Suppressor macrophage treated with lipopolysaccharide for 1 hour (primary cell): ENCODE measurements around the gene CAMK2A.

Experiments used
- DNase-seq, 3 donors: peaks; one replicate each; pipeline ENCODE4 v3.0.0-alpha.2; 2020 to 2022

CAMK2A gene

DNA sequence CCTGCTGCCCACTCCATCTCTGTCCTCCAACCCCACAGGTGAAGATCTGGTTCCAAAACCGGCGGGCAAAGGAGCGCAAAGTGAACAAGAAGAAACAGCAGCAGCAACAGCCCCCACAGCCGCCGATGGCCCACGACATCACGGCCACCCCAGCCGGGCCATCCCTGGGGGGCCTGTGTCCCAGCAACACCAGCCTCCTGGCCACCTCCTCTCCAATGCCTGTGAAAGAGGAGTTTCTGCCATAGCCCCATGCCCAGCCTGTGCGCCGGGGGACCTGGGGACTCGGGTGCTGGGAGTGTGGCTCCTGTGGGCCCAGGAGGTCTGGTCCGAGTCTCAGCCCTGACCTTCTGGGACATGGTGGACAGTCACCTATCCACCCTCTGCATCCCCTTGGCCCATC, 106.1 kb downstream of the CAMK2A start:
- DNase-seq: no peak

DNA sequence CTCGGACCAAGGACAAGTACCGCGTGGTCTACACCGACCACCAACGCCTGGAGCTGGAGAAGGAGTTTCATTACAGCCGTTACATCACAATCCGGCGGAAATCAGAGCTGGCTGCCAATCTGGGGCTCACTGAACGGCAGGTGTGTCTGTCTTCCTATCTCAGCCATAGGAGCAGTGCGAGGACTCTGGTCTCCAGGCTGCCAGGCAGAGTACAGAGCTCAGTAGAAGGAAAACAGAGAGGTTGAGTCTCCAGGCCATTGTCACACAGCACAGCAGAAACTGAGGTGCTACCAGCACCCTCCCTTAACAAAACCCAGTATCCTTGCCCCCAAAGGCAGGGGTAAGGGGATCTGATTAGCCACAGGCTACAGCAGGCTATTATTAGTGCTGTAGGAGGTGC, 106.8 kb downstream of the CAMK2A start:
- DNase-seq: no peak

DNA sequence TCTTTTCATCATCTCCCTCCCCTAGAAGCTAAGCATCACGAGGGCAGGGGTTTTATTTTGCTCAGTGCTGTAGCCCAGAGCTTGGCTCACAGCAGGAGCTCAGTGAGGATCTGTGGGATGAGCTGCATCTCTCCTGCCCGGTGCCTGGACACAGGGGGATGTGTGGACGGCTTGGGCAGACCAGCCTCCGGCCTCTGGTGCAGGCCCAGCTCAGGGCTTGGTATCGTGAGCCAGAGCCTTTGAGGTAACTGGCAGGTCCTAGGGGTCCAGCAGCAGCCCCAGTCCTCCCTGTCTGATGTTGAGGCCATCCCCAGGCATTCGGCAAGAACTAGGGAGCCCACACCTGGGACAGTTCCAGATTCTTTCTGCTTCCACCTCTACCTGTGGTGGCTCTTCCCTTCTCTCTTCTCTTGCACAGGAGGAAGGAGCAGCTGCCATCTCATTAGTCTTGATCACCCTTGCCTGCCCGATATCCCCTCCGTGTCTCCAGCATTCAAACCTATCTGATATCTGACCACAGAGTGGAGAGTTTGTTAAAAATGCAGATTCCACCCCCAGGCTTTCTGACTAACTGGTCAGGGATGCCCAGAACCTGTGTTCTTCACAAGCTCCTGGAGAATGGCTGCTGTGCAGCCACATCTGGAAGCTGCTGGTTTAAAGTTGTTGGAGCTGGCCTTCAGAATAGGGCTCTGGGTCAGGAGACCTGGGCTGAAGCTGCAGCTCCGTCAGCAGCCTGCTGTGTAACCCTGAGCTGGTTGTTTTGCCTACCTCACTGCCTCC, 107.6 kb downstream of the CAMK2A start:
- DNase-seq: no peak

DNA sequence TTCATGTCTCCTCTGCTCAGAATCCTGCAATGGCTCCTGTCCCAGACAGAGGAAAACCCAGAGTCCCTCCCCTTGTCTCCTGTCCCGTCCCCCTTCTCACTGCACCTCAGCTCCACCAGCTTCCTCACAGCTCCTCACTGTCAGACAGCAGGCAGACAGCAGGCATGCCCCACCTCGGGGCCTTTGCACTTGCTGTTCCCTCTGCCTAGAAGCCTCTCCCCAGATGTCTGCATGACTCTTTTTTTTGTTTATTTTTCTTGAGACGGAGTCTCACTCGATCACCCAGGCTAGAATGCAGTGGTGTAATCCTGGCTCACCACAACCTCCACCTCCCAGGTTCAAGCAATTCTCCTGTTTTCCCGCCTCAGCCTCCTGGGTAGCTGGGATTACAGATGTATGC, 108.5 kb downstream of the CAMK2A start:
- DNase-seq: no peak

DNA sequence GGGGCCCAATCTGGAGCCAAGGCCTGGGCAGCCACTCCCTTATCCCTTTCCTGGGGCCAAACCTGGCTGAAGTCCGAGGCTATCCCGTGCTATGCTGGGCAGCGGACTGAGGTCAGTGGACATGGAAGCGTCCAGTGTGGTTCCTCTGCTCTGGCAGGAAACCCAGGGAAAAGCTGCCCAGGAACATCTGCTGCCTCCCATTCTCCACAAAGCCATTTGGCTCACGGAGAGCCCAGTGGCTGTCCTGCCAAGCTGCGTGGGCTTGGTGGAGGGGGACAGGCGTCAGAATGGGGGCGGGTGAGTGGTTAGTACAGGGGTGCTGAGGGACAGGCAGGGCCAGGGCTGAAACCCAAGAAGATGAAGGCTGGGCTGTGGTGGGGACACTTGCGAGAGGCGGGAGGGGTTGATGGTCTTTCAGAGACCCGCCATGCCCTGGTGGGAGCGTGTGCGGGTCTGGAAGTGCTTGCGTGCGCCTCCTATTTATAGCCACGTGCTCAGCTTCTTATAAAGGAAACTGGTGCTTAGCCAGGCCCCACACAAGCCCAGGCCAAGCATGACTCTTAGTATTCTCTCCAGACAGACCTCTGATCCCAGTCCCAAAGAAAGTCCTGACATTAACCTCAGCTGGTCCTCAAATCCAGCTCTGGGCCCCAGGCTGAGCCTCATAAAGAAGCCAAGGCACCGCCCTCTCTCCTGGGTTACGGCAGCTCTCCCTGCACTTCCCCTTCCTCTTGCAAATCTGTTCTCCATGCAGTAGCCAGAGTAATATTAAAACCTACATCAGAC, 109.1 kb downstream of the CAMK2A start:
- peak; percentile 43 to 66 (median 53) for DNase-seq

DNA sequence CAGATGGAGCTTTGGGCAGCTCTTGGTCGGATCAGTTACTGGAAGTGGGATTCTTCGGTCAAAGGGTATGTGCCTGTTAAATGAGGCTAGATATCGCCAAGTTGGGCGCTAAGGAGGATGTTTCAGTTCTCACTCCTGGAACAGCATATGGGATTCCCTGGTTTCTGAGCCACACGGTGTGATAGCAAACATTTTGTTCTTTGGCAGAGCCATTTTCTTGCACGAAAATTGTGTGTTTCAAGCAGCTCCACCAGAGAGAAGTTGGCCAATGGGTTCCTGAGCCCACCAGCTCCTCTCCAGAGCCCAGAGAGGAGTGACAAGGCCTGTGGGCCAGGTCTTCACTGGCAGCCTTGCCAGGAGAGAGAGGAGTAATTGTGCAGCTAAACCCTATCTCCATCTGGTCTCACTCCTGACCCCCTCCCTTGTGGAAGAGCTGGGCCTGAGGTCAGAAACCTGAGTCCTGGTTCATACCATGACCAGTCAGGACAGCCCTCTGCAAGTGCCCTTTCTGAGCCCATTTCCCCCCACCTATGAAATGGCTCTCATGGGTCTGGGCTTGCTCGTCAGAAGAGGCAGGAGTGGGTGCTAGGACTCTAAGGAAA, 110.5 kb downstream of the CAMK2A start:
- DNase-seq: no peak

DNA sequence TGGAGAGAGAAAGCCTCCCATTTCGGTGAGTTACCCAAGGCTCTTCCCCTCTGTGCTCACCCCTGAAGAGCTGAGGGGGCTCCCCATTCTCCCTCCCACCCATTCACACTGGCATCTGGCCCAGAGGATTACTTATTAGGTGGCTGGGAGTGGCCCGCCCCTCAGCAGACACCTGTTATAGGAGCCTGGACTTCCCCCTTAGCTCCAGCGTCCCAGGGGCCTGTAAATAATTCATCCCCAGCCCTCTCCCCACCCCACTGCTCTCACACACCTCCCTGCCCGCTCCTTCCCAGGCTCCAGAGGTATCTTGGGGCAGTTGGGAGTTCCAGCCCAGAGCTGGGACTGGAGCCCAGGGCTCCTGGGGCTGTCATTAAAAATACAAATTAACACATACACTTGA, 111.3 kb downstream of the CAMK2A start:
- DNase-seq: no peak

DNA sequence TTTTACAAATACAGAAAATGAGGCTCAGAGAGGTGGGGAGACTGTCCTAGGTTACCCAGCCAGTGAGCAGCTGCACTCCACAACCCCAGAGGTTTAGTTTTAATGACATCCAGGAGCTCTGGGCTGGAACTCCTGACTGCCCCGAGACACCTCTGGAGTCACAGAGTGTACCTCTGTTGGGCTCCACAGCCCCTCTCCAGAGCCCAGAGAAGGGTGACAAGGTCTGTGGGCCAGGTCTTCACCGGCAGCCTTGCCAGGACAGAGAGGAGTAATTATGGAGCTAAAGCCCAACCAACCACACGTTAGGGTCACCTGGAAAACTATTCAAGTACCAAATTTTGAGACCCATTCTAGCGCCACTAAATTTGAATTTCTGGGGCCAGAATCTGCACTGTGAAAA, 111.9 kb downstream of the CAMK2A start:
- DNase-seq: no peak

DNA sequence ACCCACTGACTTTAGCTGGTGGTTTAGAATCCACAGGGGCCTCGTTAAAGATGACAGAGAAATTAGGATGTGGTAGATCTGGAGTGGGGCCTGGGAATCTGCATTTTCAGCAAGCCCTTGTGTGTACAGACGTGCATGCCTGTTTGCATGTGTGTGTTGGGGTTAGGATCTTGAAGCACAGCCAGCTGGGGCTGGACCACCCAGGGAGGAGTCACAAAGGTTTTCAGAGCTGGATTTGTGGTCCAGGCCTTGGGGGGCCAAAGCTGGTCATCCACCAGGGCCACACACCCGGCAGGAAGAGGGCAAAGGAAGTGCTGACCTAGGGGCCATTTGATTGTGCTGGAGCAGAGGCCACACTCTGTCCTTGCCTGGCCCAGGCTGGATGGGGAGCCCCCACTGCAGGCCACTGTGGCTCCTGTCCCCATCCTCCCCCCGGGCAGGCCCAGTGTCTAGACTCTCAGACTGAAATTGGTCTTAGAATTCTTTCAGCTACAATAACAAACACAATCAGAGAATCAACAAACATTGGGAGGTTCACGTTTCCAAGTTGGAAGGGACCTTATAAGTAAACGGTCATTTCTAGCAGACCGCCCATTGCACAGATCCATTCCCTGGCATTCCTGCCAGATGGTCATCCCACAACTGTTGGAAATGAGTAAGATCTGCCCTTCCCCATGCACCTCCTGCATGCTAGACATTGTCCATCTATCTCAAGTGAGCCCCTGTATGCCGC, 112.7 kb downstream of the CAMK2A start:
- no peak for DNase-seq

DNA sequence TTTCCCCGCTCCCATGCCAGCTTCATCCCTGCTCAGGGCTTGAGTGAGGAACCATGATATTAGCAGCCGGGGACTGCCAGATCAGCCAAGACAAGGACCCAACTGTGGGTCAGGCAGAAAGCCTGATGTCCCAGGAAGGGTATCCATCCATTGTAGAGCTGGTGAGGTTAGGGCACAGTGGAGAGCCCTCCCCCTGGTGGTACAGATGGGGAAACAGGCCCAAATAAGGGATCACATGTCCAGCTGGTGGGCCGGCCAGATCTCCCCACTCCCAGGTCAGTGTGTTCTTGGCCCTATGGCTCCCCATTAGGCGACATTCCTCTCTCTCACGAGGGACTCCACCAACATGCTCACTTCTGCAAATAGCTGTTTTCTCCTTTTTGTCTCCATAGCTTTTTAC, 114.0 kb downstream of the CAMK2A start:
- peak; percentile 41 to 61 (median 52) for DNase-seq

DNA sequence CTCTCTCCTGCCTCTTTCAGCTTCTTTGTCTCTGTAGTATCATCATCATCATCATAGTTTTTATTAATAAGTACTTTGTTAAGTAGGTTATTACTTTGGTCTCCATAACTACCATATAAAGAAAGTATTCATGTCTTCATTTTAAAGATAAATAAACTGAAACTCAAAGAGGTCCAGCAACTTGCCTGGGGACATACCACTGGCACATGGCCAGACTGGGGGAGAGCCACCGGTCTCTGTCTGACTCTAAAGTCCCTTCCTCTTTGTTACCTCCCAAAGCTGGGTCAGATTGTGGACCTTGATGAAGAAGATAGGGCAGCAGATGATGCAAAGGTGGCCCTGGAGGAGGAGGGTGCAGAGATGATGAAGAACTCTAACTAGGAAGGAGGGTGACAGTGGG, 114.5 kb downstream of the CAMK2A start:
- DNase-seq: no peak

DNA sequence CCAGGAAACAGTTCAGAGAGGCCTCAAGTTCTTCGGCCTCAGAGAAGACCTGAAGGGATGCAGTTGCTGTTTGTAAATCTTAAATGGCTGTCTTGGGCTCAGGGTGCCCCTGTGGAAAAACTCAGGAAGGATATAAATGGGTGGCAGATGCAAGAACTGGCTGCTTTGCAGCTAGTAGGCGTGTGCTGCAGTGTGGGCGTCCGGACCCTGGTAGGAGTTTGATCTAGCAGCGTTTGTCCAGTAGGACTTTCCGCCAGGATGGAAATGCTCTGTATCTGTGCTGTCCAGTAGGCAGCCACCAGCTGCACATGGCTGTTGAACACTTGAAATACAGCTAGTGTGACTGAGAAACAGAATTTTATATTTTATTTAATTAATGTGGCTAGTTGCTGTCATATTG, 115.3 kb downstream of the CAMK2A start:
- no peak for DNase-seq

DNA sequence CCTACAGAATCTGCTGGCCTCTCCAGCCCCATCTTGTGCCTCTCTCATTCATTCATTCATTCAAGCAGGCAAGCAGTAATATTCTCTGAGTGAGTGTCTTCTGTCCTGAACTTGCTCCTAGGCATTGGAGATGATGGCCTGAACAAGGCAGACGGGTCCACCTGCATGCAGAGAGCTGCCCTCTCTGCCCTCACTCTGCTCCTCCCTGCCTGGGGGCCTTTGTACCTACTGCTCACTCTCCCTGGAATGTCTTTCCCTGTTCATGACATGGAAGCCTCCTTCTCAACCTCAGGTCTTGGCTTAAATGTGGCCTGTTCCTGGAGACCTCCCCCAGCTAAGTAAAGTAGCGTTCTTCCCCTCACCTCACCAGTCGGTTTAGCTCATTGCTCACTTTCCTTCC, 116.4 kb downstream of the CAMK2A start:
- DNase-seq: no peak

DNA sequence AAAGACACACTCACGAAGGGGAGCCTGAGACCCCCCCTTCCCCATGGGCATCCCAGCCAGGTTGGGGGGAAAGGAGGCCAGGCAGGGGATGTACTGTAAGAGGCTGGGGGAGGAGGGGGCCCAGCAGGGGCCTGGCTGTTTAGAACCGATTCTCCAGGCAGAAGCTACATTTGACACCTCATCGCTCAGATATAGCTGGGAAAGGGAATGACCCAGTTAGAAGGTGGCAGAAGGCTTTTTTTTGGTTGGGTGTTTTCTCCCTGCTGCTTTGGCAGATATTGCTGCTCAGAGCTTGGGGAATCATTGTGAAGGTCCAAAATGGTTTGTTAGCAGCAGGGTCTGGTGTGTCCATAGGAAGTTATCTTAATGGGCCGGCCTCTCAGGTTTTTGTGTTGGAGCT, 117.0 kb downstream of the CAMK2A start:
- no peak for DNase-seq

DNA sequence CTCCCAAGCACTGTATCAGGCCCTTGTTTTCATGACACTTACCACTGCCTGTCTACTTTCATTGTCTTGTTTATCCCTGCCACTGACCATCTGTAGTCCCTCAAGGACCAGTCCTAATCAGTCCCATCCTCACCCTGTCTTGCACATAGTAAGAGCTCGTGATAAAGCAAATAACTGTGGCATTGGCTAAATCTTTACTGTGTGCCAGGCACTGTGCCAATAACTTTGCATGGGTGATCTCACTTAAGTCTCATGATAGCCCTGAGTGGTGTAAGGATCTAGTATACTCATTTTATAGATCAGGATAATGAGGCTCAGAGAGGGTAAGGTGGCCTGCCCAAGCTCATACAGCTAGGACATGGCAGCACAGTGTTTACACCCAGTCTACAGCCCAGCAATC, 117.4 kb downstream of the CAMK2A start:
- no peak for DNase-seq
